ENCODE measurements around the gene JUP. TPM values are rescaled to one million over a fixed set of nuclear protein-coding genes. Genes with fewer than 3 reads are reported as not detected.

JUP gene
- polyA plus RNA-seq, 4 donors = 122 to 316 (median 270) TPM

GRCh38 chr17:41823141-41823524 is 36.6 kb upstream of the JUP start:
- Histone ChIP-seq H3K9me3 (ENCODE audit: control insufficient read depth in 2 of 2, insufficient read depth in 1 of 2, low read depth in 1 of 2, low read length in 1 of 2) (no peaks in the 10 kb centered on the region), H3K4me1 (ENCODE audit: control insufficient read depth in 3 of 3, insufficient read depth in 2 of 3, low read depth in 1 of 3, low read length in 2 of 3) (no peaks in the 10 kb centered on the region), H3K27ac (ENCODE audit: low read depth in 1 of 3, low read length in 2 of 3) (no peak overlapping the region), H3K36me3 (ENCODE audit: control insufficient read depth in 3 of 3, insufficient read depth in 2 of 3, low read depth in 1 of 3, low read length in 3 of 3) (peaks cover 0 to 65% (median 0%) of the 10 kb centered on the region in 3 donors), H3K27me3 (ENCODE audit: control insufficient read depth in 3 of 3, insufficient read depth in 3 of 3, low read length in 3 of 3) (no peaks in the 10 kb centered on the region), H3K4me3 (ENCODE audit: low read depth in 1 of 3, low read length in 3 of 3) (no peak overlapping the region)
- WGBS, 3 donors = 86 to 100% (median 100%) methylated on average over 1 of the region's 1 CpG
- no peak for FAIRE-seq
- no peak for DNase-seq

DNA sequence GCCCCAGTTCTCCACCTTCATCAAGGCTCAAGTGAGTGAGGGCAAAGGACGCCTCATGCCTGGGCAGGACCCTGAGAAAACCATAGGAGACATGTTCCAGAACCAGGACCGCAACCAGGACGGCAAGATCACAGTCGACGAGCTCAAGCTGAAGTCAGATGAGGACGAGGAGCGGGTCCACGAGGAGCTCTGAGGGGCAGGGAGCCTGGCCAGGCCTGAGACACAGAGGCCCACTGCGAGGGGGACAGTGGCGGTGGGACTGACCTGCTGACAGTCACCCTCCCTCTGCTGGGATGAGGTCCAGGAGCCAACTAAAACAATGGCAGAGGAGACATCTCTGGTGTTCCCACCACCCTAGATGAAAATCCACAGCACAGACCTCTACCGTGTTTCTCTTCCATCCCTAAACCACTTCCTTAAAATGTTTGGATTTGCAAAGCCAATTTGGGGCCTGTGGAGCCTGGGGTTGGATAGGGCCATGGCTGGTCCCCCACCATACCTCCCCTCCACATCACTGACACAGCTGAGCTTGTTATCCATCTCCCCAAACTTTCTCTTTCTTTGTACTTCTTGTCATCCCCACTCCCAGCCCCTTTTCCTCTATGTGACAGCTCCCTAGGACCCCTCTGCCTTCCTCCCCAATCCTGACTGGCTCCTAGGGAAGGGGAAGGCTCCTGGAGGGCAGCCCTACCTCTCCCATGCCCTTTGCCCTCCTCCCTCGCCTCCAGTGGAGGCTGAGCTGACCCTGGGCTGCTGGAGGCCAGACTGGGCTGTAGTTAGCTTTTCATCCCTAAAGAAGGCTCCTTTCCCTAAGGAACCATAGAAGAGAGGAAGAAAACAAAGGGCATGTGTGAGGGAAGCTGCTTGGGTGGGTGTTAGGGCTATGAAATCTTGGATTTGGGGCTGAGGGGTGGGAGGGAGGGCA is 36.0 kb upstream of the JUP start:
- Histone ChIP-seq H3K27ac (ENCODE audit: low read depth in 1 of 3, low read length in 2 of 3) (no peak overlapping the region), H3K4me3 (ENCODE audit: low read depth in 1 of 3, low read length in 3 of 3) (no peak overlapping the region), H3K36me3 (ENCODE audit: control insufficient read depth in 3 of 3, insufficient read depth in 2 of 3, low read depth in 1 of 3, low read length in 3 of 3) (peaks cover 0 to 63% (median 0%) of the 10 kb centered on the region in 3 donors), H3K27me3 (ENCODE audit: control insufficient read depth in 3 of 3, insufficient read depth in 3 of 3, low read length in 3 of 3) (no peaks in the 10 kb centered on the region), H3K4me1 (ENCODE audit: control insufficient read depth in 3 of 3, insufficient read depth in 2 of 3, low read depth in 1 of 3, low read length in 2 of 3) (no peaks in the 10 kb centered on the region), H3K9me3 (ENCODE audit: control insufficient read depth in 2 of 2, insufficient read depth in 1 of 2, low read depth in 1 of 2, low read length in 1 of 2) (no peaks in the 10 kb centered on the region)
- no peak for FAIRE-seq
- 70 to 83% (median 76%) methylated on average over 12 of the region's 12 CpGs for WGBS, 3 donors
- DNase-seq = no peak

DNA sequence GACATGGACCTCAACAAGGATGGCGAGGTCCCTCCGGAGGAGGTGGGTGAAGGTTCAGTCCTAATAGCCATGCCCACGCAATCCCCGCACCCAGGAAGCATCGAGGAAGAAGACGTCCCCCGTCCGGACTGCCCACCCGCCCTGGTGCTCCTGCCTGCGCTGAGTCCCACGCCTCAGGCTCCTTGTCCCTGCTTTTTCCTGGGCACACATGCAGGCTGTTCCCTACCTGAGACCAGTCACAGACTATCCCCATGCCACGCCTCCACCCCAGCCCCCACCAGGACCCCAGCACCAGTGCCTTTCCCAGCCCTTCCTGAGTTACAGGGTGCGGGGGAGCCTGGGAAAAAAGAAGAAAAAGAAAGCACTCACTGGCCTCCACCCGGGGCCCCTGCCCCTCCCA is 35.3 kb upstream of the JUP start:
- no peaks in the 10 kb centered on the region for H3K9me3 ChIP-seq (ENCODE audit: control insufficient read depth in 2 of 2, insufficient read depth in 1 of 2, low read depth in 1 of 2, low read length in 1 of 2)
- no peak overlapping the region for H3K4me3 ChIP-seq (ENCODE audit: low read depth in 1 of 3, low read length in 3 of 3)
- H3K4me1 ChIP-seq (ENCODE audit: control insufficient read depth in 3 of 3, insufficient read depth in 2 of 3, low read depth in 1 of 3, low read length in 2 of 3) = no peaks in the 10 kb centered on the region
- H3K36me3 ChIP-seq (ENCODE audit: control insufficient read depth in 3 of 3, insufficient read depth in 2 of 3, low read depth in 1 of 3, low read length in 3 of 3) = peaks cover 0 to 61% (median 0%) of the 10 kb centered on the region in 3 donors
- no peak overlapping the region for H3K27ac ChIP-seq (ENCODE audit: low read depth in 1 of 3, low read length in 2 of 3)
- FAIRE-seq = no peak
- DNase-seq = no peak
- H3K27me3 ChIP-seq (ENCODE audit: control insufficient read depth in 3 of 3, insufficient read depth in 3 of 3, low read length in 3 of 3) = no peaks in the 10 kb centered on the region
- 75 to 88% (median 81%) methylated on average over 14 of the region's 14 CpGs for WGBS, 3 donors

- Histone ChIP-seq H3K4me3 (ENCODE audit: low read depth in 1 of 3, low read length in 3 of 3) (no peak overlapping the region), H3K4me1 (ENCODE audit: control insufficient read depth in 3 of 3, insufficient read depth in 2 of 3, low read depth in 1 of 3, low read length in 2 of 3) (peaks cover 0 to 2% (median 0%) of the 10 kb centered on the region in 3 donors), H3K9me3 (ENCODE audit: control insufficient read depth in 2 of 2, insufficient read depth in 1 of 2, low read depth in 1 of 2, low read length in 1 of 2) (no peaks in the 10 kb centered on the region), H3K27me3 (ENCODE audit: control insufficient read depth in 3 of 3, insufficient read depth in 3 of 3, low read length in 3 of 3) (no peaks in the 10 kb centered on the region), H3K36me3 (ENCODE audit: control insufficient read depth in 3 of 3, insufficient read depth in 2 of 3, low read depth in 1 of 3, low read length in 3 of 3) (peaks cover 0 to 36% (median 0%) of the 10 kb centered on the region in 3 donors), H3K27ac (ENCODE audit: low read depth in 1 of 3, low read length in 2 of 3) (no peak overlapping the region)
- 90 to 97% (median 95%) methylated on average over 18 to 20 of the region's 20 CpGs for WGBS, 3 donors
- DNase-seq (no peak), FAIRE-seq (no peak)
These were observed 31.5 kb upstream of the JUP start for GRCh38 chr17:41818024-41818423.

GRCh38 chr17:41816637-41817320 is 30.3 kb upstream of the JUP start:
- Histone ChIP-seq H3K27ac (ENCODE audit: low read depth in 1 of 3, low read length in 2 of 3) (no peak overlapping the region), H3K4me3 (ENCODE audit: low read depth in 1 of 3, low read length in 3 of 3) (no peak overlapping the region), H3K27me3 (ENCODE audit: control insufficient read depth in 3 of 3, insufficient read depth in 3 of 3, low read length in 3 of 3) (peaks cover 0 to 6% (median 0%) of the 10 kb centered on the region in 3 donors), H3K9me3 (ENCODE audit: control insufficient read depth in 2 of 2, insufficient read depth in 1 of 2, low read depth in 1 of 2, low read length in 1 of 2) (no peaks in the 10 kb centered on the region), H3K4me1 (ENCODE audit: control insufficient read depth in 3 of 3, insufficient read depth in 2 of 3, low read depth in 1 of 3, low read length in 2 of 3) (peaks cover 0 to 13% (median 0%) of the 10 kb centered on the region in 3 donors), H3K36me3 (ENCODE audit: control insufficient read depth in 3 of 3, insufficient read depth in 2 of 3, low read depth in 1 of 3, low read length in 3 of 3) (peaks cover 0 to 32% (median 0%) of the 10 kb centered on the region in 3 donors)
- FAIRE-seq (no peak), DNase-seq (no peak)
- WGBS, 3 donors = 91 to 93% (median 93%) methylated on average over 23 of the region's 23 CpGs

DNA sequence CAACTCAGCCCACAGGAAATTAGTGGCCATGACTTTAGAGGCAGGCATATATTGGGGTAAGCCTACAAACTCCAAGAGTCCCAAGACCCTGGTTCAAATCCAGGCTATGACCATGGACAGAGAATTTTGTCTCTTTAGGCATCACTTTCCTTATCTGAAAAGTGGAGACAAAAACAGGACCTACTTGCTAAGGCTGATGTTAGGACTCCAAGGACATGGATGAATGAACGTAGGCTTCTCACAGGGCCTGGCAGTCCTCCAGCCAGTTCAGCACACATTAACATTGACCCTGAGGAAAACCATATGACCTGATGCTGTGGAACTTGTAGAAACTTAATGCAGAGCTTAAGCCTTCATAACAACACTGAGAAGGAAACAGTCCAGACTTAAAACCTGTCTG is 27.7 kb upstream of the JUP start:
- peaks cover 0 to 6% (median 0%) of the 10 kb centered on the region in 3 donors for H3K27me3 ChIP-seq (ENCODE audit: control insufficient read depth in 3 of 3, insufficient read depth in 3 of 3, low read length in 3 of 3)
- no peak overlapping the region for H3K4me3 ChIP-seq (ENCODE audit: low read depth in 1 of 3, low read length in 3 of 3)
- peaks cover 0 to 27% (median 0%) of the 10 kb centered on the region in 3 donors for H3K4me1 ChIP-seq (ENCODE audit: control insufficient read depth in 3 of 3, insufficient read depth in 2 of 3, low read depth in 1 of 3, low read length in 2 of 3)
- 52 to 60% (median 55%) methylated on average over 1 of the region's 1 CpG for WGBS, 3 donors
- peaks cover 0 to 5% of the 10 kb centered on the region in 2 donors for H3K9me3 ChIP-seq (ENCODE audit: control insufficient read depth in 2 of 2, insufficient read depth in 1 of 2, low read depth in 1 of 2, low read length in 1 of 2)
- peaks cover 0 to 27% (median 0%) of the 10 kb centered on the region in 3 donors for H3K36me3 ChIP-seq (ENCODE audit: control insufficient read depth in 3 of 3, insufficient read depth in 2 of 3, low read depth in 1 of 3, low read length in 3 of 3)
- DNase-seq (no peak), FAIRE-seq (no peak)
- no peak overlapping the region for H3K27ac ChIP-seq (ENCODE audit: low read depth in 1 of 3, low read length in 2 of 3)

GRCh38 chr17:41813699-41814124 is 27.2 kb upstream of the JUP start:
- peaks cover 0 to 26% (median 0%) of the 10 kb centered on the region in 3 donors for H3K36me3 ChIP-seq (ENCODE audit: control insufficient read depth in 3 of 3, insufficient read depth in 2 of 3, low read depth in 1 of 3, low read length in 3 of 3)
- DNase-seq (no peak), FAIRE-seq (no peak)
- peaks cover 0 to 27% (median 0%) of the 10 kb centered on the region in 3 donors for H3K4me1 ChIP-seq (ENCODE audit: control insufficient read depth in 3 of 3, insufficient read depth in 2 of 3, low read depth in 1 of 3, low read length in 2 of 3)
- H3K9me3 ChIP-seq (ENCODE audit: control insufficient read depth in 2 of 2, insufficient read depth in 1 of 2, low read depth in 1 of 2, low read length in 1 of 2) = peaks cover 0 to 5% of the 10 kb centered on the region in 2 donors
- H3K4me3 ChIP-seq (ENCODE audit: low read depth in 1 of 3, low read length in 3 of 3) = peak overlapping the region in 1 of 3 donors; percentile 58
- WGBS, 3 donors = 68 to 92% (median 87%) methylated on average over 9 of the region's 9 CpGs
- H3K27ac ChIP-seq (ENCODE audit: low read depth in 1 of 3, low read length in 2 of 3) = peak overlapping the region in 1 of 3 donors; percentile 43
- peaks cover 0 to 6% (median 0%) of the 10 kb centered on the region in 3 donors for H3K27me3 ChIP-seq (ENCODE audit: control insufficient read depth in 3 of 3, insufficient read depth in 3 of 3, low read length in 3 of 3)

DNA sequence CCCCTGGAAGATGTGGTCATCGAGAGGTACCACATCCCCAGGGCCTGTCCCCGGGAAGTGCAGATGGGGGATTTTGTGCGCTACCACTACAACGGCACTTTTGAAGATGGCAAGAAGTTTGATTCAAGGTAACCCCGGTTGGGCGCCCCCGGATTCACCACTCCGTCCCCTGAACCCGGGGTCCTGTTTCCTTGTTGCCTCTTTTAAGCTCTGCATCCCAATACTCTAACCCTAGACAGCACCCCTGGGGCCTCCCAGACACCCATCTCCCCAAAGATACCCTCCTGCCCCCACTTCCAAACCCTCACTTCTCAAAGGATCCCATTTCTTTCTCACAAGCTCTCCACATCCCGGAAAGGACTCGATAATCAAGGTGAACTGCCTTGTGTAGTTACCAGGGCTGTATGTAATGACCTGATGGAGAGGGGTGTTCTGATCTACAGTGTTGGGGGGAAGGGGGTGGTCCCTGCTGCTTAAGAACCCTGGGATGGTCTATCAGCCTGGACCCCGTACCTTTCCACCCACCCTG is 26.7 kb upstream of the JUP start:
- Histone ChIP-seq H3K27ac (ENCODE audit: low read depth in 1 of 3, low read length in 2 of 3) (peak overlapping the region in 2 of 3 donors; percentile 23 to 43), H3K4me3 (ENCODE audit: low read depth in 1 of 3, low read length in 3 of 3) (peak overlapping the region; percentile 18 to 58 (median 19)), H3K9me3 (ENCODE audit: control insufficient read depth in 2 of 2, insufficient read depth in 1 of 2, low read depth in 1 of 2, low read length in 1 of 2) (peaks cover 0 to 5% of the 10 kb centered on the region in 2 donors), H3K27me3 (ENCODE audit: control insufficient read depth in 3 of 3, insufficient read depth in 3 of 3, low read length in 3 of 3) (peaks cover 0 to 6% (median 0%) of the 10 kb centered on the region in 3 donors), H3K4me1 (ENCODE audit: control insufficient read depth in 3 of 3, insufficient read depth in 2 of 3, low read depth in 1 of 3, low read length in 2 of 3) (peaks cover 0 to 27% (median 0%) of the 10 kb centered on the region in 3 donors), H3K36me3 (ENCODE audit: control insufficient read depth in 3 of 3, insufficient read depth in 2 of 3, low read depth in 1 of 3, low read length in 3 of 3) (peaks cover 0 to 27% (median 0%) of the 10 kb centered on the region in 3 donors)
- WGBS, 3 donors = 32 to 57% (median 57%) methylated on average over 12 of the region's 12 CpGs
- DNase-seq (no peak), FAIRE-seq (no peak)

All from small intestine (tissue), 7 donors.